ENCODE measurements around the gene DIPK1B.

DIPK1B gene

DNA sequence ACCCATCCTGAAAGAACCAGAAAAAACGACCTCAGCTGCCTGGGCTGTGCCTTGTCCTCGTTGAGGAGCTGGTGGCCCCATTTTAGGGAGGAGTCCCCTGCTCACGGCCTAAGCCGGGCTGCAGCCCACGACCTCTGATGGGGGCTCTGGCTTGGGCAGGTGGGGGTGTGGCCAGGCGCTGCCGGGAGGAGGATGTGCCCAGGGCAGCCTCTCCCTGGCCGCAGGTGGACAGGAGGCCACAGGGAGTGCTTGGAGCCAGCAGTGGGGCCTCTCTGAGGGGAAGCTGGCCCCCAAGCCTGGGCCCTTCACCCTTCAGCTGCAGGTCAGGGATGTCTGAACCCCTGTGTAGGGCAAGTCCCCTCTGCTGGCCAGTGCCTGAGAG is 2.5 kb downstream of the DIPK1B start:
- no peak overlapping the region; the same call in 1 of the 2 replicates for H3K27ac ChIP-seq
- no peak for TF ChIP-seq CTCF (conservative IDR thresholded peaks at IDR 0.05)

DNA sequence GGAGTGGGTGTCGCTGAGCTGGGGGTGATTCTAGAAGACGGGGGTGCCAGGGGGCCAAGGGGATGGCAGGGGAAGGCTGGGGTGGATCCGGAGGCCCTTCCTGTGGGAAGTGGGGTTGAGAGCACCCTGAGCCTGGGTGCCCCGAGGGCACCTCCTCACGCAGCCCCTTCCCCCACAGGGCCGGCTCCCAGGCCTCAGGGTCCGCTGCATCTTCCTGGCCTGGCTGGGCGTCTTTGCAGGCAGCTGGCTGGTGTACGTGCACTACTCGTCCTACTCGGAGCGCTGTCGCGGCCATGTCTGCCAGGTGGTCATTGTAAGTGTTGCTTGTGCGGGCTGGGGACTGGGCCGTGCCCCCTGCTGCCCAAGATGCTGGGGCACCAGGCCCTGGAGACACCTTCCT is 5.0 kb downstream of the DIPK1B start:
- no peak overlapping the region for H3K27ac ChIP-seq
- no peak for TF ChIP-seq CTCF (conservative IDR thresholded peaks at IDR 0.05)

- no peak for TF ChIP-seq CTCF (conservative IDR thresholded peaks at IDR 0.05)
- H3K27ac ChIP-seq: no peak overlapping the region; the same call in 1 of the 2 replicates
Observed at GRCh38 chr9:136718345-136719194, 6.2 kb downstream of the DIPK1B start.

DNA sequence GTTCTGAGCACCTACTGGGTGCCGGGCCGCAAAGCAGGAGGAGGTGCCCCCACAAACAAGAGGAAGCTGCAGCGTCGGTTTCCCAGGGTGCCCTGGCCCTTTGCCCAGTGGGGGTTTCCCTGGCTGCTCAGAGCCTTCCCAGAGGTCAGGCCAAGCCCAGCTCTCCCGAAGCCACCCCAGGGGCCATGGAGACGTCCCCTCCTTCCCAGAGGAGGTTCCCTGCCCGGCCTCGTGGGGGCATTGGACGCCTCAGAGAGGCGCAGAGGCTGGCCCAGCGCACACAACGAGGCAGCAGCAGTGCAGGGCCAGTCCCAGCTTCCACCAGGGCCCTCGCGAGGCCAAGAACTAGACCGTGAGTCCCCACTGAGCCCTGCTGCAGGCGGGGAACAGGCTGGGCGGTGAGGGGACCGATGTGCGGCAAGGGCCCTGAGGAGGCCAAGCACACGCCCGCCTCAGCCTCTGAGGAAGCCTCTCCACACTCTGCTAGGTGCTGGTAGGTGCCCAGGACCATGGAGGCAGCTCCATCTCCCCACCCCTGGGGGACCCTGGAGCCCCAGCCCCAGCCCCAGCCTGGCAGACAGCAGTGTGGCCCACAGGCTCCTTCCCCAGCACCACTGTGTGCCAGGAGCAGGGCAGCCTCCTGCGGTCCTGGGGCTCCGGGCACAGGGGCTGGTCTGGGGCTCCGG is 7.0 kb downstream of the DIPK1B start:
- H3K27ac ChIP-seq: peak overlapping the region; percentile 22; the same call in 1 of the 2 replicates
- no peak for TF ChIP-seq CTCF (conservative IDR thresholded peaks at IDR 0.05)

- H3K27ac ChIP-seq: 0 out of 2 replicates have a peak overlapping the region, but pooled peaks have one; percentile 28
Observed at GRCh38 chr9:136720251-136720897, 8.0 kb downstream of the DIPK1B start.

DNA sequence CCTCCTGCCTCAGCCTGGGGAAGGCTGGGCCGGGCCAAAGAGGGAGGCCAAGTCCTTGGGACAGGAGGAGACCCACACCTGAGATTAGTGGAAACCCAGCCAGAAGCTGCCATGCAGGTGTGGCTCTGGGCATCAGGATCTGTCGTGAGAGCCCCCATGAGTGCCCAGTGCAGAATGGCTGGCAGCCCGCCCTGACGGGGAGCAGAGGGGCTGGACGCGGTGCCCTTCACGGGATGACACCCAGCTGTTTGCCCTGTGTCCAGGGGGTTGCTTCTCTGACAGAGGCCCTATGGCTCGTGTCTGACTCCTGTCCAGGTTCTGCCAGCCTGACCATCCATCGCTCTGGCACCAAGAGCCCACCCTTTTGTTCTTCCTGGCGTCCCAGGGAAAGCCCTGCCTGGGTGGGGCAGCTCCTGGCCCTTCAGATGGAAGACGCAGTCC is 8.5 kb downstream of the DIPK1B start:
- H3K27ac ChIP-seq: 0 out of 2 replicates have a peak overlapping the region, but pooled peaks have one; percentile 28
- TF ChIP-seq CTCF (conservative IDR thresholded peaks at IDR 0.05): no peak

More at GRCh38 chr9:136720251-136720897, 8.0 kb downstream of the DIPK1B start:
- no peak for TF ChIP-seq CTCF (conservative IDR thresholded peaks at IDR 0.05)
